Spinal cord (tissue), 10 donors: ENCODE results near the gene WWTR1. TPM values are rescaled to one million over a fixed set of nuclear protein-coding genes. Genes with fewer than 3 reads are reported as not detected.

Source experiments
- DNase-seq, 6 donors: peaks; one replicate each; pipeline versions ENCODE4 v3.0.0 to v3.0.0-alpha.2; 2013 to 2015; ENCODE audit warnings: low spot score in 6 of 6, low read depth in 4 of 6
- H3K27ac ChIP-seq: one replicate; pipeline ENCODE4 v1.5.1; 2013; ENCODE audit warnings: low read depth, low read length, control low read depth
- H3K27me3 ChIP-seq: one replicate; pipeline ENCODE4 v1.6.1; 2013; ENCODE audit warnings: low read length; ENCODE audit not compliant: control insufficient read depth, insufficient read depth
- H3K36me3 ChIP-seq: one replicate; pipeline ENCODE4 v1.6.1; 2013; ENCODE audit warnings: low read length; ENCODE audit not compliant: control insufficient read depth, insufficient read depth
- H3K4me1 ChIP-seq: one replicate; pipeline ENCODE4 v1.6.1; 2013; ENCODE audit warnings: low read length; ENCODE audit not compliant: control insufficient read depth, insufficient read depth
- H3K4me3 ChIP-seq: one replicate; pipeline ENCODE4 v1.5.1; 2013; ENCODE audit warnings: low read depth, low read length, control low read depth
- H3K9me3 ChIP-seq: one replicate; pipeline ENCODE4 v1.6.1; 2013; ENCODE audit warnings: low read length; ENCODE audit not compliant: control insufficient read depth, insufficient read depth
- WGBS: methylation state at CpG from one replicate; pipeline ENCODE4 v1.1.5; 2013; ENCODE audit warnings: missing lambda C conversion rate; ENCODE audit not compliant: insufficient coverage; 5-methylcytosine and 5-hydroxymethylcytosine counted together
- polyA plus RNA-seq, 2 donors: library from polyadenylated mRNA; unstranded; fragments of 120-200 nt; gene quantifications; one replicate each; pipeline ENCODE4 v1.2.1, GENCODE V29; 2013; ENCODE audit not compliant: insufficient read length in 2 of 2
- small RNA-seq: library from RNA; depleted of rRNA; stranded (forward); fragments of <200 nt; gene quantifications from one replicate; pipeline ENCODE3, GENCODE V24; 2014; ENCODE audit warnings: low replicate concordance
- total RNA-seq, 2 donors: library from RNA; depleted of rRNA in 1 of 2; stranded (reverse); fragments of 120-200 nt in 1 of 2; fragments of >200 nt in 1 of 2; gene quantifications; one replicate each; pipeline versions ENCODE4 v1.2.3 to v1.2.4, GENCODE V29; 2013 to 2014
- donor health status: healthy.

WWTR1 gene
- total and polyA plus RNA-seq, 4 donors: 41.7 to 58.8 (median 44.1) TPM

DNA sequence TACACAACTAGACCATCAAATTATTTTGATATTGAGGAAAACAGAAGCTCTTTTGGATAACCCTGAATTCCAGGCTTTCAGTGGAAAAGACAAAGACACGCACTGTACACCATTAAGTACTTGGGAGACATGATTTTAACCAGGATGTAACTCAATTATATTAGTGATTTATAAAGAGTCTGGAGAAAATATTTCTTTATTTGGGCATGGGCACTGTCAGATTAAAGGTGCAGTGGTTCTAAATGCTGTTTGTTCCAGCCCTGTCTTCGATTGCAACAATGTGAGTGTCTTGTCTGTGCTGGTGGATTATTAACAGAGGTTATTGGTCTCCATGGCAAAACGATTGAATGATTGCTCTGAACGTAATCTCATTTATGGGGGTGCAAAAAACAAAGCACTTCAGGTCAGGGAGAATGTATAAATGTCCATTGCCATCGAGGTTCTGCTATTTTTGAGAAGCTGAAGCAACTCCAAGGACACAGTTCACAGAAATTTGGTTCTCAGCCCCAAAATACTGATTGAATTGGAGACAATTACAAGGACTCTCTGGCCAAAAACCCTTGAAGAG is 183.5 kb downstream of the WWTR1 start, which contains the start of gene TM4SF4:
TSS of gene TM4SF4 (plus strand) at position 448 of the 568 bp plus-strand sequence. CDS start 181 bp downstream, outside the sequence.
- H3K9me3 ChIP-seq: no peaks in the 10 kb centered on the region
- H3K4me3 ChIP-seq: no peak within 1 kb of the TSS
- peaks cover 3% of the 10 kb centered on the region for H3K4me1 ChIP-seq
- no peaks in the 10 kb centered on the region for H3K36me3 ChIP-seq
- WGBS: 32% methylated on average over 4 of the region's 5 CpGs
- peak in 1 of 6 donors; percentile 53 for DNase-seq
- no peaks in the 10 kb centered on the region for H3K27me3 ChIP-seq
- no peak within 1 kb of the TSS for H3K27ac ChIP-seq

DNA sequence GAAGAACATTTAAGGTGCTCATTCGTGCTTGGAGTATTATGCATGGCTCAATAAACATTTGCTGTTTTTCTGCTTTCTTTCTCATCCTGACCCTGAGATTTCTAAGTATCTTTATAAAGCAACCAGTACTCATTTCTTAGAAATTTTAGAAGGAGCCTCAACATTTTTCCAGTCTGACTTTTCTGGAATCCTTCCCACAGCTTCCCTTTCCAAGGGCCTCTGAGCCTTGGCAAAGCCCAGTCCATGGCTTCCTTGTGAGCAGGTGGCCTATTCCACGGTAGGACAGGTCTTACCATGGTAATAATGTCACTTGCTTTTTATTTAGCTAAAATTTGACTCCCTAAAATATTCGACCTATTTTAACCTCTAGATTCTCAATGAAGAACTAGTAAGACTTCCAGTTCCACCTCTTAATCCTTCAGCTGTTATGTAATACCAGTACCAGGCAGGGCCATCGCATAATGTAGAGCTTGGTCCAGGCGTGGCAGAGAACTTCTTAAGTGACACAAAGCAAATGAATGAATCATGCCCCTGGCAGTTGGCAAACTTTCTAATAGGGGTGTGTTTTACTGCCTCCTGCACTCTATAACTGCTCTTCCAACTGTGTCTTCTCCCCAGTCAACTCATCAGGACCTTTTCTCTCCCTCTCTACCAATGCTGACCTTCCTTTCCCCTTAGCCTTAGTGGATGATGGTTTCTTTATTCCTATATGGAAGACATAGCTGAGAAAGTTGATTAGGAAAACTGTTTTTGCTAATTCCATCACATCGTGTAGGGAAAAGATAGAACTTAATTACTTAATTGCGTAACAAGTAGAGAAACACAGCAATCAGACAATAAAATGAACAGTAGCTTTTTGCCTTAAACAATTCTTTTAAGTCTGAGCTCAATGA is 184.2 kb downstream of the WWTR1 start:
- no peak for DNase-seq
- H3K27ac ChIP-seq: no peak overlapping the region

DNA sequence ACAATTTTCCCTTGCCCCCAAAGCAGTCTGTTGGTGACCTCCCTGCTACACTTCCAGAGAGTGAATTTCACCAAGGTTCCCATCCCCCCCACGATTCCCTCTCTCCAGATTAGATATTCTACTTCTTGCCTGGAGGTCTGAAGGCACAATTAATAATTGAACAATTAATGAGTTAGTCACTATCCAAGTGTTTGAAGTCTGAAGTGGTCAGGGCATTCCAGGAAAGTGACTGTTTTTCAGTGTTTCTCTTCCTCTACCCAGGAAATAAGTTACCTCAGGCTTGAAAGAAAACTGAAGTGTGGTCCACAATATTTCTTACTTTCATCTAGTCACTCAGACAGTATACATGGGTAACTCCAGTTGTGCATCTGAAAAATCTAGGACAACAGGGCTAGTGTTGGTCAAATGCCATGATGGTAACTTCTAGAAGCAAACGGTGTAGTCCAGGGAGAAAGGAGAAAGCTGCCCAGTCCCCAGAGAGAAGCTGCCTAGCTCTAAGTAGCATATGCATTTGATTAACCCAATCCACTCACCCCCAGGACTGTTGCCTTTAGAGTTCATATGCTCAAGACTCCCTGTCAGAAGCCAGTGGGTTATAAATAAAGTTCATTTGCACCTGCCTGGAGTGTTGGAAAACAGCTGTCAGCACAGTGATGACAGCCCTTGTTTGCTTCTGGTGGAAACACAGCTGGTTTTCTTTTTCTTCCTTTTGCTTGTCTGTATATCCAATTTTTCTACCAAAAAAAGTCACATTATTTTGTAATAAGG is 185.6 kb downstream of the WWTR1 start:
- H3K36me3 ChIP-seq: no peaks in the 10 kb centered on the region
- 60% methylated on average over 1 of the region's 2 CpGs for WGBS
- H3K27ac ChIP-seq: no peak overlapping the region
- H3K9me3 ChIP-seq: no peaks in the 10 kb centered on the region
- no peaks in the 10 kb centered on the region for H3K27me3 ChIP-seq
- H3K4me3 ChIP-seq: no peak overlapping the region
- H3K4me1 ChIP-seq: peaks cover 3% of the 10 kb centered on the region
- peak in 1 of 6 donors; percentile 22 for DNase-seq

More for the DNA sequence above, 184.2 kb downstream of the WWTR1 start:
- Histone ChIP-seq H3K4me3 (no peak overlapping the region), H3K4me1 (peaks cover 3% of the 10 kb centered on the region), H3K27me3 (no peaks in the 10 kb centered on the region), H3K36me3 (no peaks in the 10 kb centered on the region), H3K9me3 (no peaks in the 10 kb centered on the region)
- 60% methylated on average over 2 of the region's 7 CpGs for WGBS

DNA sequence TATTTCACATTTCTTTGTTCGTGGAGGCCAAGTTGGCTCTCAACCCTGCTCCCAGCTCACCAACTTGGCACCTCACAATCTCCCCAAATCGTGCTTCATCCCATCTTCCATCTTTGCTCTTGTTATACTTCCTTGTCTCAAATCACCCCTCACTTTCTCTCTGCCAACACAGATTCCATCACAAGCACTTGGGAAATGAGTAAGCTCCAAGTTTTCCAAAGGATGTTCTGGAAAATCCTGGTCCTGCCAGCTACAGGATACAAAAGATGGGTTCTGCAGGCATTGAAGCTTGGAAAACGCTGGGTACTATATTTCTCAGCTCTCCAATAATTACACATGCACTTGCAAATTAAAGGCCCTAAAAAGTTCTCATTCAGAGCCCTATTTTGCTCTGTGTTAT is 187.4 kb downstream of the WWTR1 start:
- no peaks in the 10 kb centered on the region for H3K27me3 ChIP-seq
- 77% methylated on average over 2 of the region's 3 CpGs for WGBS
- H3K36me3 ChIP-seq: no peaks in the 10 kb centered on the region
- H3K27ac ChIP-seq: no peak overlapping the region
- H3K4me3 ChIP-seq: no peak overlapping the region
- peaks cover 3% of the 10 kb centered on the region for H3K4me1 ChIP-seq
- H3K9me3 ChIP-seq: no peaks in the 10 kb centered on the region
- no peak for DNase-seq

DNA sequence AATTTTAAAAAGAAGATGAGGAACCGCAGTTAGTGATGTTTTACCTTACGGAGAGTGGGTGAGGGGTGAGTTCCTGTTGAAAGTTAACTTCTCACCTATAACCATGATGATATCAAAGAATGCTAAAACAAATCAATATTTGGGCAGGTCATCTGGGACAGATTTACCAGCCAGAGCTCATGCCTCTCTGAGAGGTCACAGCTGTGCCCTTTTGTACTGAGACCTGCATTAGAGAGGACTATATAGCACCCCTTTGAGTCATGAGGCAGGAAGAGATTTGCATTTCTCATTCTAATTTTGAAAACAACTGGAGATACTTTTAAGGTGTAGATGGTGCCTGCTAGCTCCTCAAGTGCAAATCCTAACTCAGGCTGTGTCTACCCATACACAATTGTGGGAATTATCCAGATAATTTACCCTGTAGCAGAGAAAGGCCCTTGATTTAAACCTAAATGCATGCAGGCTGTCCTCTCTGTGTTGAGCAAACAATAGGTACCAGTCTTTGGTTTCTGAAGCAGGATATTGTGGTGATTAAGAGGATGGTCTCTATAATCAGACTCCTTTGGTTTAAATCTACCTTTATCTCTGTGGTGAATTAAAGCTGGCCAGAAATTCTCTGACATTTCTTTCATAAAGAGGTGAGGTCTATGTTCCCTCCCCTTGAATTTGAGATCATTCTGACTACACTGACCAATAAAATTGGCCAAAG is 189.2 kb downstream of the WWTR1 start:
- H3K9me3 ChIP-seq: no peaks in the 10 kb centered on the region
- no peaks in the 10 kb centered on the region for H3K36me3 ChIP-seq
- H3K27ac ChIP-seq: no peak overlapping the region
- WGBS: no CpG with 5 or more reads among the region's 2 CpGs
- no peaks in the 10 kb centered on the region for H3K4me1 ChIP-seq
- H3K27me3 ChIP-seq: no peaks in the 10 kb centered on the region
- no peak for DNase-seq
- no peak overlapping the region for H3K4me3 ChIP-seq

Small RNA genes within 50 kb of the gene (small RNA-seq; reads per million reads assigned to genes)
- not detected for gene RNU6-1098P

Other genes starting within 250 kb of the WWTR1 start
- gene TM4SF4, start 183.3 kb downstream of the WWTR1 start, total RNA-seq: under 1 TPM in 1 of 2 donors, not detected in 1; 0.69 TPM
- gene TM4SF4, start 183.3 kb downstream of the WWTR1 start, polyA plus RNA-seq: under 1 TPM in 1 of 2 donors, not detected in 1; 0.39 TPM
- gene COMMD2, start 94.5 kb upstream of the WWTR1 start, total RNA-seq: 10 to 100 TPM; 60.9 to 65.2 TPM
- gene COMMD2, start 94.5 kb upstream of the WWTR1 start, polyA plus RNA-seq: 10 to 100 TPM; 49.4 to 61.1 TPM
- gene ANKUB1, start 134.5 kb upstream of the WWTR1 start, total RNA-seq: 1 to 10 TPM; 1.8 to 3.3 TPM
- gene ANKUB1, start 134.5 kb upstream of the WWTR1 start, polyA plus RNA-seq: 1 to 10 TPM in 1 of 2 donors, under 1 TPM in 1; 0.95 to 1.7 TPM
- 100 to 1,000 TPM; 108 to 260 TPM for gene RNF13, start 155.2 kb upstream of the WWTR1 start, total RNA-seq
- gene RNF13, start 155.2 kb upstream of the WWTR1 start, polyA plus RNA-seq: 100 to 1,000 TPM in 1 of 2 donors, 10 to 100 TPM in 1; 95.0 to 124 TPM